Measurements from ENCODE around the gene NUBP2. TPM values are rescaled to one million over a fixed set of nuclear protein-coding genes. Genes with fewer than 3 reads are reported as not detected.

Gene NUBP2
- polyA plus RNA-seq, 2 of the 4 experiments (the other 2 are of a cell fraction): 24.7 to 65.3 TPM

GRCh38 chr16:1778200-1779179, 4.3 kb upstream of the NUBP2 start:
- ChIA-PET POLR2A (no interaction called here), CTCF (interaction anchor here (0.8 to 1.1 kb wide), 4 partner anchors 11 to 86 kb away, joined by 3 read pairs; no protein-coding TSS in a partner anchor)
- TF ChIP-seq ZNF302 (CRISPR knock-in tag; IDR thresholded peaks at IDR 0.05) (no peak), POLR2A (IDR thresholded peaks at IDR 0.05; ENCODE audit: low read length) (peak; percentile 13; the same call in 1 of the 2 replicates), HMGXB4 (CRISPR knock-in tag; IDR thresholded peaks at IDR 0.05; ENCODE audit: borderline replicate concordance) (no peak), PBX3 (IDR thresholded peaks at IDR 0.05) (peak; percentile 44)
- H3K4me3 ChIP-seq: no peak overlapping the region
- no peak for FAIRE-seq
- WGBS (ENCODE audit: missing lambda C conversion rate): 85% methylated on average over 21 of the region's 34 CpGs
- H3K9me3 ChIP-seq: no peaks in the 10 kb centered on the region
- no peak for DNase-seq (ENCODE audit: low read depth in 1 of 2, low spot score in 1 of 2)
- peaks cover 23% of the 10 kb centered on the region for H3K4me1 ChIP-seq
- no peak for ATAC-seq
- no peak overlapping the region for H3K4me2 ChIP-seq
- H3K27ac ChIP-seq: no peak overlapping the region

GRCh38 chr16:1779234-1779701, 3.5 kb upstream of the NUBP2 start:
- POLR2A ChIA-PET: no interaction called here
- Histone ChIP-seq H3K9me3 (no peaks in the 10 kb centered on the region), H3K27ac (no peak overlapping the region; a peak in 1 of 6 replicates), H3K4me2 (no peak overlapping the region), H3K4me3 (no peak overlapping the region), H3K4me1 (peaks cover 24% of the 10 kb centered on the region)
- FAIRE-seq (no peak), DNase-seq (ENCODE audit: low read depth in 1 of 2, low spot score in 1 of 2) (no peak), ATAC-seq (no peak)
- CTCF ChIA-PET: interaction anchor here (0.8 to 1.3 kb wide), 3 partner anchors 8 to 72 kb away, joined by 3 to 5 read pairs (median 3); partner anchors contain the start of gene NME3
- 0 out of 2 replicates have a peak, but pooled peaks have one; percentile 16 for TF ChIP-seq POLR2AphosphoS2 (conservative IDR thresholded peaks at IDR 0.05; ENCODE audit: low read length)
- no peak for TF ChIP-seq CEBPB (IDR thresholded peaks at IDR 0.05)
- WGBS (ENCODE audit: missing lambda C conversion rate): 94% methylated on average over 6 of the region's 8 CpGs

GRCh38 chr16:1779741-1780676, 2.8 kb upstream of the NUBP2 start:
- H3K4me1 ChIP-seq: peaks cover 22% of the 10 kb centered on the region; the same call in 2 of the 3 replicates
- no peak for TF ChIP-seq HOXB13 (CRISPR knock-in tag; IDR thresholded peaks at IDR 0.05; ENCODE audit: low read depth)
- no peak for TF ChIP-seq JUNB (IDR thresholded peaks at IDR 0.05)
- no peak for TF ChIP-seq CBX2 (IDR thresholded peaks at IDR 0.05; ENCODE audit: borderline replicate concordance, low read depth)
- no peak for TF ChIP-seq EHMT2 (IDR thresholded peaks at IDR 0.05; ENCODE audit: low read depth)
- peak; percentile 60; the same call in 1 of the 2 replicates for TF ChIP-seq PBX3 (IDR thresholded peaks at IDR 0.05)
- TF ChIP-seq POLR2A (IDR thresholded peaks at IDR 0.05; ENCODE audit: low read length): 0 out of 2 replicates have a peak, but pooled peaks have one; percentile 3
- CTCF ChIA-PET: interaction anchor here (0.5 to 2.2 kb wide), 4 partner anchors 9 to 361 kb away, joined by 3 to 7 read pairs (median 4); partner anchors contain the start of genes MAPK8IP3 and NME3
- H3K9me3 ChIP-seq: no peaks in the 10 kb centered on the region
- no peak for FAIRE-seq
- H3K27ac ChIP-seq: peak overlapping the region in 1 of 2 experiments; percentile 13; a peak in 1 of 6 replicates
- 82% methylated on average over 13 of the region's 27 CpGs for WGBS (ENCODE audit: missing lambda C conversion rate)
- no peak overlapping the region for H3K4me3 ChIP-seq
- no peak for ATAC-seq
- DNase-seq (ENCODE audit: low read depth in 1 of 2, low spot score in 1 of 2): no peak
- POLR2A ChIA-PET: no interaction called here
- no peak overlapping the region for H3K4me2 ChIP-seq

Data from A549 (cell line).